Stimulated activated CD8-positive, alpha-beta memory T cell treated with anti-CD3 and anti-CD28 coated beads, Interleukin-12 subunit alpha, Interleukin-12 subunit beta, amount 100 ng/mL, for 24 hours (primary cell): ENCODE data around the gene RRP1.
"Not testable (repeated sequence)": the region's sequence is repeated elsewhere in the genome, so short reads cannot be mapped to it uniquely, and the experiment has no call there.

Experiments
- DNase-seq: peaks from one replicate; pipeline ENCODE4 v3.0.0-alpha.2; 2020; ENCODE audit errors: extremely low read depth

The RRP1 gene

DNA sequence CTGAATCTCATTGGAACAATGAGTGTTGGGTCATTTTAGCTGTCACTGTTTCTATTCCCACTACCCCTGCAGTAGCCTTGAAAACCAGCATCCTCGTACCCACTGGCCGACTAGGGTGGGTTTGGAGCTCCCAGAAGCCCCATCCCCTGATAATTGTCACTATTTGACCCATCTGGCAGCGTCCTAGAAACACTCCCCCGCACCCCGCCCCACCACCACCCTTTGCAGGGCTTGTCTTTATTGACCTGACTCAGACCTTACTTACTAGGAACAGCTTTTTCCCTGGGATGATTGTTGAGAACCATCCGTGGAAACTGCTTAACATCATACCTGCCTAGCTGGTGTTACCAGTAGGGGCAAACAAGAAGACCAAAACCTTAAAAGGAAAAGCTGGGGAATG is 47.2 kb downstream of the RRP1 start:
- no peak for DNase-seq

DNA sequence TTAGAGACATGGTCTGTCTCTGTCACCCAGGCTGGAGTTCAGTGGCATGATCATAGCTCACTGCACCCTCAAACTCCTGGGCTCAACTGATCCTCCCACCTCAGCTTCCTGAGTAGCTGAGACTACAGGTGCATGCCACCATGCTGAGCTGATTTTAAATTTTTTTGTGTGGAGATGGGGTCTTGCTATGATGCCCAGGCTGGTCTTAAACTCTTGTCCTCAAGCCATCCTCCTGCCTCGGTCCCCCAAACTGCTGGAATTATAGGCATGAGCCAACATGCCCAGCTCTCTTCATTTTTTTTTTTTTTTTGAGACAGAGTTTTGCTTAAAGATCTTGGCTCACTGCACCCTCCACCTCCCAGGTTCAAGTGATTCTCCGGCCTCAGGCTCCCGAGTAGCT is 50.9 kb downstream of the RRP1 start:
- DNase-seq, result no peak

DNA sequence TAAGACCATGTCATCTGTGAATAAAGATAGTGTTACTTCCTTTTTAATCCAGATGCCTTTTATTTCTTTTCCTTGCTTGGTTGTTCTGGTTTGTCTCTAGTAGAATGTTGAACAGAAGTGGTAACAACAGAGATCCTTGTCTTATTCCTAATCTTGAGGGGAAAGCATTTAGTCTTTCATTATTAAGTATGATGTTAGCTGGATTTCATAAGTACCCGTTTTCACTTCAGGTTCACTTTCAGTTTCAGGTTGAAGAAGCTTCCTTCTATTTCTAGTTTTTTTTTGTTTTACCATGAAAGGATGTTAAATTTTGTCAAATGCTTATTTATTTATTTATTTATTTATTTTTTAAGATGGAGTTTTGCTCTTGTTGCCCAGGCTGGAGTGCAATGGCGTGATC is 53.4 kb downstream of the RRP1 start:
- DNase-seq, result no peak

DNA sequence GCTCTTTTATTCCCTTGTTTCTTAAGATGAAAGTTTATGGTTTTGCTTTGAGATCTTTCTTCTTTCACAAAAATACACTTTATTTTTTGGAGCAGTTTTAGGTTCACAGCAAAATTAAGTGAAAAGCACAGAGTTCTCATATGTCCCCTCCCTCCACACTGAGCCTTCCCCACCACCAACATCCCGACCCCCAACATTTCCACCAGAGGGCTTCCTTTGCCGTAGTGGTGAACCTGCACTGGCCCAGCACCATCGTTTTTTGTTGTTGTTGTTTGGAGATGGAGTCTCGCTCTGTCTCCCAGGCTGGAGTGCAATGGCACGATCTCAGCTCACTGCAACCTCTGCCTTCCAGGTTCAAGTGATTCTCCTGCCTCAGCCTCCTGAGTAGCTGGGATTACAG is 55.5 kb downstream of the RRP1 start:
- not testable (repeated sequence) for DNase-seq

DNA sequence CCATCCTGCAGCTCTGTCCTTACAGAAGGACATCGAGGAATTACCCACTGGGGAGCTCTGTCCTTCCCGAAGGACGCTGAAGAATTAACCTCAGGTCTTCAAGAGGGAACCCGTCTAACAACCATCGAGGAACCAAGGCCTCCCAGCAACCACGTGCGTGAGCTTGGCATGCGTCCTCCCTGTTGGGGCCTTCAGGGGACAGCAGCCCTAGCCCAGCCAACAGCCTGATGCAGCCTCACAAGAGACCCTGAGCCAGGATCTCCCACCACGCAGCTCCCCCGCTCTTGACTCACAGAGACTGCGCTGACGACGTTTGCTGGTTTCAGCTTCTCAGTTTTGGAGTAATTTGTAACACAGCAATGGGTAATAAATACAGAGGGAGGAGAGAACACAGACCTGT is 56.0 kb downstream of the RRP1 start:
- DNase-seq, result no peak

DNA sequence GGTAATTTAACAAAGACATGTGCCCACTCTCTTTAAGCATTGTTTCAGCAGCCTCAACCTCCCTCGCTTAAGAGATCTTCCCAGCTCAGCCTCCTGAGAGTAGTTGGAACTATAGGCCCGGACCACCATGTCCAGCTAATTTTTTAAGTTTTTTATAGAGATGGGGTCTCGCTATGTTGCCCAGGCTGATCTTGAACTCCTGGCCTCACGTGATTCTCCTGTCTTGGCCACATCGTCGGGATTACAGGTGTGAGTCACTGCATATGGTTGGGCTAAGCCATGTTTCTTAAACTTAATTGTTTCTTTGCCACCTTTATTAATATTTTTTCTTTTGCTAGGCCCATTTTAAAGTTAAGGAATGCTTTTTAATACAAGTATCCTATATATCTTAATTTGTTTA is 57.1 kb downstream of the RRP1 start:
- DNase-seq, result no peak

DNA sequence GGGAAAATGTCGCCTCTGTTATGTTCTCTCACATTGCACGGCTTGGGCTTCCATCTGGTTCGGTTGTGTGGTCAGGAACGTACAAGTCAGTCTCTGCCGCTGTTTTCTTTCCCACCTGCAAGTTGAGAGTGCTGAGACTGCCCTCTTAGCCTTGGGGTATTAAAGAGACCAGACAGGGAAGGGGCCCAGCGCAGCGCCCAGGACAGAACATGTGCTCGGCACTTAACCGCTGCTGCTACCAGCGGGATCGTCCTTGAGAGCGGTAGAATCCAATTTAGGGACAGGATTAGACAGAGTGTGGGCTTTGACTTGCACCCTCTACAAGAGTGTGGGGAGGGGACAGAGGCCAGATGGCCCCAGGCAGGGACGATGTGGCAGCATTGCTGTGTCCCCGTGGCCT is 57.9 kb downstream of the RRP1 start:
- DNase-seq, result no peak

DNA sequence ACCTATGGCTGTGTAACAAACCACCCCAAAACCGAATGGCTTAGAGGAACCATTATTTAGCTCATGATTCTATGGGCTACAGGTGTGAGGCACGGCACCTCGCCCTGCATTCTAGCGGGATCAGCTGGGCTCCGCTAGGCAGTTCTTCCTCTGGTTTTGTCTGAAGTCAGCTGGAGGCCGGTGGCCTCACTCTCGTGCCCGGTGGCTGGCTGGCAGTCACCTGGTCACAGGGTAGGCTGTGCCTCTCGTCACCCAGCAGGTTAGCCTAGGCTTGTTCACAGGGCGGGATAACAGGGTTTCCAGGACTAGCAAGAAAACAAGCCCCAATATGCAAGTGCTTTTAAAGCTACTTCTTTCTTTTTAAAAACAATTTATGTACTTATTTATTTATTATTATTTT is 59.4 kb downstream of the RRP1 start:
- no peak for DNase-seq

DNA sequence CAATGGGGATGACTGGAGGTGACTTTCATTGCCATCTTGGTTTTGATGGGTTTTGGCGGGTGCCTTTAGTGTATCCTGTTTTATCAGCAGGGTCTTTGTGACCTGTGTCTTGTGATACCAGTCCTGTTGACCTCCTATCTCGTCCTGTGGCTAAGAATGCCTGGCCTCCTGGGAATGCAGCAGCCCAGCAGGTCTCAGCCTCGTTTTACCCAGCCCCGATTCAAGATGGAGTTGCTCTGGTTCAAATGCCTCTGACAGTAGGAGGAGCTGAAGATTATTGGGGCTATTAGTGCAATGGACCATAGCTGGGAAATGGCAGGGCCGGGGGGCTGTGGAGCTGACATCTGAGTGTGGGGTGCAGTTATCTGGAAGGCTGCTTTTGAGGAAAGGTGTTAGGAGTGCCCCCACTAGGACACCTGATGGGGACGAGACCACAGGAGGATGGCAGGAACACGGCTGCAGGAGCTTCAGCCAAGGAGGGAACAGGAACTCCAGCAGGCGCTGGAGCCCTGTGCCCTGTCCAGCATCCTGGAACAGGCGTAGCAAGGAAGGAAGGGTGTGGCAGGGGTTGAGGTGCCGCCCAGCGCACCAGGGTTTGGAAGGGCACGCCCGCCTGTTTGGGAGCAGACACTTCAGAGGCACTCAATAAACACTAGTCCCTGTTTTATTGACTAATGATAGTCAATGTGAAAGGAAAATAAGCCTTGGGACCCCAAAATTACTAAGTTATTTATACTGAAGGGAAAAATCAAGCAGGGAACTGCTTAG is 60.3 kb downstream of the RRP1 start:
- no peak for DNase-seq

DNA sequence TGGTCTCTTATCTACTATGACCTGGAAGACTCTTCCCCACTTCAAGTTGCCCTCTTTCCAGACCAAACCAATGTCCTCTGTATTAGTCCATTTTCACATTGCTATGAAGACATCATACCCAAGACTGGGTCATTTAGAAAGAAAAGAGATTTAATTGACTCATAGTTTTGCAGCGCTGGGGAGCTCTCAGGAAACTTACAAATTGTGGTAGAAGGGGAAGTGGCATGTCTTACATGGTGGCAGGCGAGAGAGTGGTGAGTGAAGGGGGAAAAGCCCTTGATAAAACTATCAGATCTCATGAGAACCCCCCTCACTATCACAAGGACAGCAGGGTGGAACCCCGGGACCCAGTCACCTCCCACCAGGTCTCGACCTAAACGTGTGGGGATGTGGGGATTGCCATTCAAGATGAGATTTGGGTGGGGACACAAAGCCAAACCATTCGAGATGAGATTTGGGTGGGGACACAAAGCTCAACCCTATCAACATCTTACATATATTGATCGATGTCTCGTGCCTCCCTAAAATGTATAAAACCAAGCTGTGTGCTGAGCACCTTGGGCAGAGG is 61.4 kb downstream of the RRP1 start:
- no peak for DNase-seq

DNA sequence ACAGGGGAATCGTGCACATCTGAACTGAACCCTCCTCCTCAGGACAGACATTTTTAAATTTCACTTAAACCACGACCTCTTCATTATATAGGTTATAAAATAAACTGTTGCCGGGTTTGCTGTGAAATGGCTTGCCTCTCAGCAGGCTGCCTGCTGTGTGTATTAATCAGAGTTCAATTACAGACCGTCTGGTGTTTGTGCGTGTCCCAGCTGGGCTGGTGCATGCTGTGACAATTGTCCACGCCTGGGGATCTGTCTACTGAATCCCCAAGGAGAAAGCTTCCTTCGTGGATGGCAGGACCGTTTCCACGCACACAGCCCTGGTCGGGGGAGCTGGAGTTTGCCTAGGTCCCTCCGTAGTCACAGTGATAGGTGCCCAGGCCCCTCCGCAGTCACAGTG is 62.2 kb downstream of the RRP1 start:
- DNase-seq, result no peak

DNA sequence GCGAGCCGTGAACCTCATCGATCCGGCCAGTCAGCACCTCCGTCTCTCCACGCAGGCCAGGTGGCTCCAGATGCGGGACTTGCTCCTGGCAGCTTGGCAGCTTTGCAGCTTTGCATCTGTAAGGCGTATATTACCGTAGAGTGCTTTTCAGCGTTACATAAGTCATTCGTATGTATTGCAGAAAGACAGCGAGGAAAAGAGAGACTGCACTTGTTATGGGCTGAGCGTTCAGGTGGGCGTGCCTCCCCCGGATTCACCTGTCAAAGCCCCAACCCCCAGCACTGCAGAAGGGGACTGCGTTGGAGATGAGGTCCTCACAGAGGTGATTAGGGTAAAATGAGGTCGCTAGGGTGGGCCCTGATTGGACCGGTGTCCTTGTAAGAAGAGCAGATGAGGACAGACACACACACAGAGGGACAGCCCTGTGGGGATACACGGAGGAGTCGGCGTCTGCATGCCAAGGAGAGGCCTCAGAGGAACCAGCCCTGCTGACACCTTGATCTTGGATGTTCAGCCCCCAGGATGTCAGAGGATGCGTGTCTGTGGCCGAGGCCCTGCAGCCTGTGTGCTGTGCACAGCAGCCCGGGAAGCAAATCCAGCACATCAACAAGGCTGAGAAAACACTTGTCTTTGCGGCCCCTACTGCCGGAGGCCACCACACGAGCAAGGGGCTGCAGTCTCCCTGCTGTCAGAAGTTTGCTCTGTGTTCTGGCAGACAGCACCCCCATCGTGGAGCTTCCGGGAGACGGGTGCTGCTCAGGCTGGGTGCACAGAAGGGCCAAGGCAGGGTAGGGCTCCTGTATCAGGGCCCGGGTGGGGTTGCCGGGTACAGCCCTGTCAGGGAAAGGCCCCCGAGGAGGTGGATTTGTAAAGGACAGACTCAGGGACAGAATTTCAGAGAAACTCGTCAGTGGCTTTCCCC is 64.7 kb downstream of the RRP1 start:
- DNase-seq, result no peak
